GM11168 (cell line): ENCODE data around the gene ERVV-1.
"Not testable (repeated sequence)": the region's sequence is repeated elsewhere in the genome, so short reads cannot be mapped to it uniquely, and the experiment has no call there.

Experiments
- in situ Hi-C: fragments of 300-500 bp; cut with MboI; formaldehyde crosslinking; loops from one replicate; pipeline ENCODE4 v1.12.0; 2022; ENCODE audit warnings: low sequenced_read_pairs; ENCODE audit not compliant: unreplicated experiment

The ERVV-1 gene, protein sequence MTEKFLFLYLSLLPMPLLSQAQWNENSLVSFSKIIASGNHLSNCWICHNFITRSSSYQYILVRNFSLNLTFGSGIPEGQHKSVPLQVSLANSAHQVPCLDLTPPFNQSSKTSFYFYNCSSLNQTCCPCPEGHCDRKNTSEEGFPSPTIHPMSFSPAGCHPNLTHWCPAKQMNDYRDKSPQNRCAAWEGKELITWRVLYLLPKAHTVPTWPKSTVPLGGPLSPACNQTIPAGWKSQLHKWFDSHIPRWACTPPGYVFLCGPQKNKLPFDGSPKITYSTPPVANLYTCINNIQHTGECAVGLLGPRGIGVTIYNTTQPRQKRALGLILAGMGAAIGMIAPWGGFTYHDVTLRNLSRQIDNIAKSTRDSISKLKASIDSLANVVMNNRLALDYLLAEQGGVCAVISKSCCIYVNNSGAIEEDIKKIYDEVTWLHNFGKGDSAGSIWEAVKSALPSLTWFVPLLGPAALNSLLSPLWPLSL

GRCh38 chr19:53013621-53014020 lies at the start of gene ERVV-1:
Gene ERVV-1 (plus strand): TSS chr19:53013921. CDS start chr19:53014091, 170 bp downstream.
- in situ Hi-C loops, result no loop called here

DNA sequence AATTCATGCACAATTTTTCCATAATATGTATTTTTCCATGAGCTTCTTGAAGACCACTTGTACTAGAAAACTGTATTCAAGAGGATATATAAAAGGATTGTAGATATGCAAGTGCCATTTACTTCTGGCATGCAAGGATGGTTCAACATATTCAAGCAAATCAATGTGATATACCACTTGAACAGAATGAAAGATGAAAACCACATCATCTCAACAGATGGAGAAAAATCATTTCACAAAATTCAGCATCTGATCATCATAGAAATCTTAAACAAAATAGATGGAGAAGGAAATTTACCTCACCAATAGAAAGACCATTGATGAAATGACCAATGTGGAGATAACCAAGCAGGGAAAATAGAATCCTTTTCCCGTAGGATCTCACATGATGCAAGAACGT lies 45.9 kb upstream of the ERVV-1 start:
- in situ Hi-C loops, result no loop called here

DNA sequence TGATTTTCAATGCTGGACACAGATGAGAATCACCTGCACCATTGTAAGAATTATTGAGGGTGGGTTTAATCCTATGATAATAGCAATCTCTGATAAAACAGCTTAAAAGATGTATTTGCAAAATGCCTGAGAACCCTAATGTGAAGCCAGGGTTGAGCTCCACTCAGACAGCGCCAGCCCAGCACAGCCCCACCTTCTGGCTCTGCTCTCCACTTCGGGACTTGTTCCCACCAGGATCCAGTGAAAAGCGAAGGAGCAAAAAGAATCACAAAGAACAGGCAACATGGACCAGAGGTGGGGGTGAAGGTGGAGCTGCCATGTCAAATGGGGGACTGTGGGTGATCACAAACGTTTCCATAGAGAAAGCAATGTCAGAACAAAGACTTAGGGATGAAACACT lies 32.4 kb upstream of the ERVV-1 start:
- in situ Hi-C loops, result no loop called here

GRCh38 chr19:52983167-52983566 lies 30.6 kb upstream of the ERVV-1 start:
- in situ Hi-C loops, result not testable (repeated sequence)

- in situ Hi-C loops, result no loop called here
These were observed 26.5 kb upstream of the ERVV-1 start for GRCh38 chr19:52987221-52987620.

DNA sequence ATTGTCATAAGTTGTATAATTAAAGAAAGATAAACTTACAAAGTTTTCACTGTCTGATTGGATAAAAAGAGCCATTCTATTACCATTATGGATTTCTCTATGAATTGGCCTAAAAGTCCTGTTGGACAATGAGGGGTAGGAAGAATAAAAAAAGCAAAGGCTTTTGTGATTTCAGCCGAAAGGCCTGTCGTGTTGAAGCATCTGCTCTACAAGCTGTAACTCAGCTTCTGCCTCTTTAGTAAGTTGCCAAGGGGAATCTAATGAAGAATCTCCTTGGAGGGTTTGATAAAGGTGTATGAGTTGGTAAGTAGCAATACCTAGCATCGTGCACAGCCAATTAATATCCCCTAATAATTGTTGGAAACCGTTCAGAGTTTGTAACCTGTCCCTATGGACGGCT lies 25.2 kb upstream of the ERVV-1 start:
- in situ Hi-C loops, result no loop called here

DNA sequence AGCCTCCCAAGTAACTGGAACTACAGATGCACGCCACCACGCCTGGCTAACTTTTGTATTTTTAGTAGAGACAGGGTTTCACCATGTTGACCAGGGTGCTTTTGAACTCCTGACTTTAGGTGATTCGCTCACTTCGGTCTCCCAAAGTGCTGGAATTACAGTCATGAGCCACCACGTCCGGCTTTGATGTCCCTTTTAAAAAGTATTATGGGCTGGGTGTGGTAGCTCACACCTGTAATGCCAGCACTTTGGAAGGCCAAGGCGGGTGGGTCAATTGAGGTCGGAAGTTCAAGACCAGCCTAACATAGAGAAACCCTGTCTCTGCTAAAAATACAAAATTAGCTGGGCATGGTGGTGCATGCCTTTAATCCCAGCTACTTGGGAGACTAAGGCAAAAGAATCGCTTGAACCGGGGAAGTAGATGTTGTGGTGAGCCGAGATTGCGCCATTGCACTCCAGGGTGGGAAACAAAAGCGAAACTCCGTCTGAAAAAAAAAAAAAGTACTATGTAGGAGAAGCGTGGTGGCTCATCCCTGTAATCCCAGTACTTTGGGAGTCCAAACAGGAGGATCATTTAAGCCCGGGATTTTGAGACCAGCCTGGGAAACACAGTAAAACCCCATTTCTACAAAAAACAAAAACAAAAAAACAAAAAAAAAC lies 22.8 kb upstream of the ERVV-1 start:
- in situ Hi-C loops, result no loop called here

DNA sequence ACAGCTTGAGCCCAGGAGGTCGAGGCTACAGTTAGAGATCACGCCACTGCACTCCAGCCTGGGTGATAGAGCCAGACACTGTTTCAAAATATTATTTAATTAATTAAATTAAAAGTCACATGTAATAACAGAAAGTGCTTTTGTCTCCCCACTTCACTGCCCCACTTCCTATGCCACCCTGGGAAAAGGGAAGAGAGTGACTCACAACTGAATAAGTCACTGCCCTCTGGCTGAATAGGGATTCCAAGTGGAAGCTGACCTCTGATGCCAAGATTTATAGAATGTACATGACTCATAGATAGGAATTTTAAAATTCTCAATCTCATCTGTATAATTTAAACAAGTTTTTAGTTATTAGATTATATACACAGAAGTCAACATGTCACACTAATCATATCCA lies 22.2 kb upstream of the ERVV-1 start:
- in situ Hi-C loops, result no loop called here

DNA sequence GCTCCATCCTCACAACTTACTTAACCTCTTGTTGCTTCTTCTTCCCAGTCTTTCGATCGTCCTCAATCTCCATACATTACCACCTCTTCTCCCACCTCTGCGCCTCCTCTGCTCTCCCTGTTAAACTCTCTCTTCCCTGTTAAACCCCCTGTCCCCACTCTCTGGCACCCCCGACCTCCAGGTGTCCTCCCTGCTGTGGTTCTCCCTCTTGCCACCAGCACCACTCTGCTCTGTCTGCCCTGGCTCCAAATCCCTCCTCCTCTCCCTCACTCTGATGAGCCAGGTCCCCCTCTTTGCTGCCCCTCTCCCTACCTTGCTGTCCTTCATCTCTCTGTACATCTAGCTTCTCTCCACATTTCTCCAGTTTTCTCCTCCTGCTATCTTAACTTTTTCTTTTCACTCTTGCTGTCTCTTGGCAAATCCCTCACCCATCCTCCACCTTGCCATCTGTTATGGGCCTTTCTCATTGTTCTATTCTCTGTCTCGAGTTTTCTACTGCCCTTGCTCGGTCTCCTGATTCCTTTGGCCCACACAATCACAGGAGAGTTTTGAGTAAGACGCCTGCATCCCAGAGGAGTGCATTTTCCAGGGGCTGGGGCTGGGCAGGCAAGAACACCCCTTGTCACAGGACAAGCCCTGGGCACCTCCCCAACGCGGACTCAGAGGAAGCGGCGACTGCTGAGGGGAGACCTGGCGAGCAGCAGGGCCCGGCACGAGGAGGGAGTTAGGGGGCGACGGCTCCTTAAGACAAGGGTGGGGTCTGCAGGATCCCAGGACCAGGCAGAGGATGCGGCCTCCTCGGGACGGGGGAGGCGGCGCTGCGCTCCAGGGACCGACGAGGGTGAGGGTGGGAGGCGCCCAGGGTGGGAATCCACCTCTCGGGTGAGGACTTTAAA lies 21.4 kb upstream of the ERVV-1 start:
- in situ Hi-C loops, result no loop called here

GRCh38 chr19:52993342-52994178 lies 20.2 kb upstream of the ERVV-1 start:
- in situ Hi-C loops, result no loop called here

DNA sequence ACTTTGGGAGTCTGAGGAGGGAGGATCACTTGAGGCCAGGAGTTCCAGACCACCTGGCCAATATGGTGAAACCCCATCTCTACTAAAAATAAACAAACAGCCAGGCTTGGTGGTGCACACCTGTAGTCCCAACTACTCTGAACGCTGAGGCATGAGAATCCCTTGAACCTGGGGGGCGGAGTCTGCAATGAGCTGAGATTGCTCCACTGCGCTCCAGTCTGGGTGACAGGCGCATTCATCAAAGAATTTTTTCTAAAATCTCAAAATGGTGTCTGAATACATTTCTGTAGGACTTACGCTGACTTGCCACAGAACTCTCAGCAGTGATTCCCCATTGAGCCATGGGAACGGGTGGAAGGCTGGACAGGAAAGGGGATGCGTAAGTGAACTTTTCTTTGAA lies 18.0 kb upstream of the ERVV-1 start:
- in situ Hi-C loops, result no loop called here

- in situ Hi-C loops, result no loop called here
These were observed 15.7 kb upstream of the ERVV-1 start for GRCh38 chr19:52997975-52998374.

- in situ Hi-C loops, result no loop called here
These were observed 11.2 kb upstream of the ERVV-1 start for GRCh38 chr19:53002479-53002878.

- in situ Hi-C loops, result no loop called here
These were observed 9.5 kb upstream of the ERVV-1 start for GRCh38 chr19:53004242-53004641.

- in situ Hi-C loops, result no loop called here
These were observed 6.5 kb upstream of the ERVV-1 start for GRCh38 chr19:53007200-53007599.

- in situ Hi-C loops, result no loop called here
These were observed 6.1 kb upstream of the ERVV-1 start for GRCh38 chr19:53007606-53008005.

DNA sequence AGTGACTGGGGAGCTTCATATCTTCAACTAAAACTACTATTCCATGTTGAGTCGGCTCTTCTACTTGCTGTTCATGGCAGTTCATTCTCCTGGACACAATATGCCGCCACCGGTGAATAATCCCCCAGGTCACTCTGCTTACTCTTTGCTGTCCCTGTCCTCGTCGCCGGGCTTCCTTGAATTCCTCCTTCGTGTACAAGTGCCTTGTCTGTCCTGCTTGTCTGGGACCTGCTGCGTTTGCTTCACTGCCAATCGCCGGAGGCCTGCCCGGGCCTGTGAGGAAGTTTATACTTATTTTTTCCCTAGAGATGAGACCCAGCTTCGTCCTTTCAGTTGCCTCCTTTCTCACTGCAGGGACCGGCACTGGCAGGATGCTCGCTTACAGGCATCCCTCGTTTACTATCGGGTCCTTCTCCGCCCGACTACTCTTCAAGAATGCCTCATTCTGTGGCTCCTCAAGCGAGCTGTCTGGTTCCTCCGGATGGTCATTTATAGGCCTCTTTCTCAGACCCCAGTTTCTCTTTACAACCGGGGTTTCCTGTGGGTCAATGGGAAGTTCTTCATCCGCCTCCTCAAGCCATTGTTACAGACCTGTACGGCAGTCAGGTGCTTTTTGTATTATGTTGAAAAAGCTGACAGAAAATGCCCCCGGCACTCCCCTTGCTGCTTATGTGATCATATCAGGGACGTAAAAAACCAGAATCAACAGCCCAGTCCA lies 5.5 kb upstream of the ERVV-1 start:
- in situ Hi-C loops, result no loop called here

DNA sequence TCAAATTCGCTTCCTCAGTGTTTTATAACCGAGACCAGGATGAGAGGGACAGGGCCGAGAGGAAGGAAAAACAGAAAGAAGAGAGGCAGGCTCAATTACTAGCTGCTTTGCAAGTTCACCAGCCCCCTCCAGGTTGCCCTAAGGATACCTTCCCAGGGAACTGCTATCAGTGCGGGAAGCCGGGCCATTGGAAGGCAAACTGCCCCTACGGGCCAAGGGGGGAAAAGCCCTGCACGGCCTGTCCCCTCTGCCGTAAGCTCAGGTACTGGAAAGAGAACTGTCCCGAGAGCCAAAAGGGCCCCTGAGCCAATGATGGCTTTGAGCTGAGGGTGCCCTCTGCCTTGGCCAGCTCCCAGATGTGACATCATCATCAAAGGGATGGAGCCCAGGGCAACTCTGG lies 3.2 kb upstream of the ERVV-1 start:
- in situ Hi-C loops, result no loop called here

DNA sequence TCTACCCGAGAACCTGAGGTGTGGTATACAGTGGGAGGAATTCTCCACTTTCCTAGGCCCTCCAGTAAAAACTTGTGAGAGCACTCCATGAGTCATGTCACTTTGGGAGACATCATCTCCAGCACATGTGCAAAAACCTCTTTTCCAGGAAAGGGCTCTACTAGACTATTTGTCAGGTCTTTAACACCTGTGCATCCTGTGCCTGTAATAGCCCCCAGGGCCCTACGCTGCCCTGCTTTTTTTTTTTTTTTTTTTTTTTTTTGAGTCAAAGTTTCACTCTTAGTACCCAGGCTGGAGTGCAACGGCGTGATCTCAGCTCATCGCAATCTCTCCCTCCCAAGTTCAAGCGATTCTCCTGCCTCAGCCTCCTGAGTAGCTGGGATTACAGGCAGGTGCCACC lies 1.7 kb upstream of the ERVV-1 start:
- in situ Hi-C loops, result no loop called here
